HG02981 (cell line): ENCODE measurements around the gene TCIRG1.

Source experiments
- ATAC-seq: cut with Tn5 transposase; IDR thresholded peaks from one replicate; pipeline ENCODE4 v1.9.1; 2021; ENCODE audit warnings: mild to moderate bottlenecking, moderate library complexity; ENCODE audit not compliant: unreplicated experiment

The TCIRG1 gene

GRCh38 chr11:68006606-68007166 lies 32.1 kb upstream of the TCIRG1 start:
- ATAC-seq, result no peak

- no peak for ATAC-seq
These were observed 31.1 kb upstream of the TCIRG1 start for GRCh38 chr11:68007498-68008380.

GRCh38 chr11:68008381-68009337 lies 30.2 kb upstream of the TCIRG1 start:
- ATAC-seq, result no peak

GRCh38 chr11:68009391-68010089 lies 29.3 kb upstream of the TCIRG1 start:
- ATAC-seq, result no peak

GRCh38 chr11:68010090-68011041 lies 28.5 kb upstream of the TCIRG1 start, which contains the start of gene ALDH3B1:
Gene ALDH3B1, plus strand, starts transcription at chr11:68010327. Its CDS starts 4,971 bp downstream, at chr11:68015298.
- no peak for ATAC-seq

- no peak for ATAC-seq
These were observed 27.5 kb upstream of the TCIRG1 start for GRCh38 chr11:68011051-68011943.

- no peak for ATAC-seq
These were observed 26.6 kb upstream of the TCIRG1 start for GRCh38 chr11:68012044-68012842.

- ATAC-seq, result no peak
These were observed 25.8 kb upstream of the TCIRG1 start for GRCh38 chr11:68012843-68013610.

GRCh38 chr11:68013611-68014156 lies 25.1 kb upstream of the TCIRG1 start:
- ATAC-seq, result no peak

- ATAC-seq, result no peak
These were observed 24.5 kb upstream of the TCIRG1 start for GRCh38 chr11:68014157-68014946.

GRCh38 chr11:68014947-68015447 lies 23.8 kb upstream of the TCIRG1 start:
- ATAC-seq, result no peak

- ATAC-seq, result no peak
These were observed 23.4 kb upstream of the TCIRG1 start for GRCh38 chr11:68015467-68015866.

GRCh38 chr11:68016161-68016903 lies 22.5 kb upstream of the TCIRG1 start:
- ATAC-seq, result no peak

GRCh38 chr11:68016904-68017817 lies 21.7 kb upstream of the TCIRG1 start:
- no peak for ATAC-seq
